Karpas-422 (cell line): ENCODE results near the gene CRYBB3. TPM values are rescaled to one million over a fixed set of nuclear protein-coding genes. Genes with fewer than 3 reads are reported as not detected.

Source experiments
- DNase-seq: peaks from one replicate; pipeline ENCODE4 v3.0.0-alpha.2; 2015
- H2AFZ ChIP-seq: fragments of 200-600 bp; sonication (generic); 2 replicates; pipeline ENCODE4 v1.6.1; 2014; ENCODE audit warnings: antibody characterized with exemption, low read length, mixed read lengths
- H3K27ac ChIP-seq: fragments of 200-600 bp; sonication (generic); 2 replicates; pipeline ENCODE4 v1.5.1; 2014; ENCODE audit warnings: mild to moderate bottlenecking, low read length, moderate library complexity
- H3K27me3 ChIP-seq: fragments of 200-600 bp; sonication (generic); 2 replicates; pipeline ENCODE4 v1.6.1; 2014; ENCODE audit warnings: low read length, mixed read lengths
- H3K36me3 ChIP-seq: fragments of 200-600 bp; sonication (generic); 2 replicates; pipeline ENCODE4 v1.6.1; 2014; ENCODE audit warnings: low read length, mixed read lengths; ENCODE audit not compliant: insufficient read depth
- H3K4me1 ChIP-seq: fragments of 200-600 bp; sonication (generic); 2 replicates; pipeline ENCODE4 v1.6.1; 2014; ENCODE audit warnings: mild to moderate bottlenecking, low read length, mixed read lengths
- H3K4me2 ChIP-seq: fragments of 200-600 bp; sonication (generic); 2 replicates; pipeline ENCODE4 v1.6.1; 2014; ENCODE audit warnings: low read length, low read depth, mild to moderate bottlenecking; ENCODE audit not compliant: poor library complexity, severe bottlenecking
- H3K4me3 ChIP-seq: fragments of 200-600 bp; sonication (generic); 2 replicates; pipeline ENCODE4 v1.5.1; 2014; ENCODE audit warnings: mild to moderate bottlenecking, antibody characterized with exemption, low read length, mixed read lengths
- H3K79me2 ChIP-seq: fragments of 200-600 bp; sonication (generic); 2 replicates; pipeline ENCODE4 v1.6.1; 2014; ENCODE audit warnings: mild to moderate bottlenecking, low read length, mixed read lengths
- H3K9ac ChIP-seq: fragments of 200-600 bp; sonication (generic); 2 replicates; pipeline ENCODE4 v1.6.0; 2014; ENCODE audit warnings: low read length
- H3K9me2 ChIP-seq: fragments of 200-600 bp; sonication (generic), shearing (Covaris generic); replicated peaks from 2 replicates; pipeline ENCODE4 v1.6.0; 2014; ENCODE audit warnings: mild to moderate bottlenecking, low read length, moderate library complexity; ENCODE audit not compliant: insufficient read depth
- H3K9me3 ChIP-seq: fragments of 300-700, 200-600 bp; sonication (generic); 2 replicates; pipeline ENCODE4 v1.6.1; 2014; ENCODE audit warnings: low read length, mixed read lengths
- H4K20me1 ChIP-seq: fragments of 200-600 bp; sonication (generic); 2 replicates; pipeline ENCODE4 v1.6.1; 2014; ENCODE audit warnings: mild to moderate bottlenecking, antibody characterized with exemption, low read length, low read depth; ENCODE audit not compliant: insufficient read depth
- total RNA-seq: library from RNA; depleted of rRNA; stranded (reverse); fragments of >200 nt; shearing (Covaris generic); gene quantifications from 2 replicates; pipeline ENCODE4 v1.2.3, GENCODE V29; 2014; ENCODE audit warnings: low replicate concordance

The CRYBB3 gene
- total RNA-seq, 1 experiment from 2014 or later, result not detected

DNA sequence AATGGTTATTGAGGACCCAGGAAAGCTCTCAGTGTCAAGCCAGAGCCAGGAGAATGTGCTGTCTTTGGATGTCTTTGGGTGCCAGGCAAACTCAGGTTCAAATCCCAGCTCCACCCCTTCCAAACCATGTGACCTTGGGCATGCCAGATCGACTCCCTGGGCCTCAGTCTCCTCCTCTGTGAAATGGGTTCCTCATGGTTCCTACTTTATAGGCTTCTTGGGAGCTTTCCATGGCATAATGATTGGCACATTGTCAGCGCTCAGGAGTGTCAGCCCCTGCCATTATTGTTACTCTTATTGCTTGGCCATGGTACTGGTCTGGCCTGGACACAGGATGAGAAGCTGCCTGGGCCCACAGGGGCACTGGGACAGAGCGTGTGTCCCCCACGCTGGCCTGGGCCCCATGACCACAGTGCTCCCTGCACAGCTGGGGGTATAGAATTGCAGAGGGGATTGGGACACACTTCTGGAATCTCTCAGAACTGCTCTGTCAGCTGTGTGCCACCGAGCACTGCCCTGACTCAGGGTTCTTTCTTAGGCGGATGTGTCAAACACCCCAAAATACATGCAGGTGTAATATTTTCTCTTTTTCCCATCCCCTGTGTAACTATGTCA lies 37.6 kb upstream of the CRYBB3 start:
- no peaks in the 10 kb centered on the region for H3K9me2 ChIP-seq
- no peaks in the 10 kb centered on the region for H3K36me3 ChIP-seq
- H3K27me3 ChIP-seq, result no peaks in the 10 kb centered on the region
- no peak for DNase-seq
- H3K4me1 ChIP-seq, result no peaks in the 10 kb centered on the region
- no peak overlapping the region for H2AFZ ChIP-seq
- no peak overlapping the region for H3K9ac ChIP-seq
- H4K20me1 ChIP-seq, result no peaks in the 10 kb centered on the region
- H3K9me3 ChIP-seq, result no peaks in the 10 kb centered on the region
- no peak overlapping the region for H3K4me2 ChIP-seq
- H3K4me3 ChIP-seq, result no peak overlapping the region
- H3K27ac ChIP-seq, result no peak overlapping the region
- no peaks in the 10 kb centered on the region for H3K79me2 ChIP-seq

DNA sequence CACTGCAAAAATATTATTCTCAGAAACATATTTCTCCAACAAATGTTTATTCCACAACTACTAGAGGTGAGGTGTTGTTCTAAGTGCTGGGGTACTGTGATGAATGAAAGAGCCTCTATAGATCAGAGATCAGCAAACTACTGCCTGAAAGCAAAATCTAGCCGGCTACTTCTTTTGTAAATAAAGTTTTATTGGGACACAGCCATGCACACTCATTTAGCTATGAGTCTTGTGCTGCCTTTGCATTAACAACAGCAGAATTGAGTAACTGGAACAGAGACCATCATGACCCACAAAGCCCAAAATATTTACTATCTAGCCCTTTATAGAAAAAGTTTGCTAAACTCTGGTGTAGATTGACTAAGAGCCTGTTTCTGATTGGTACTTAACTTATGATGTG lies 37.1 kb upstream of the CRYBB3 start:
- Histone ChIP-seq H3K79me2 (no peaks in the 10 kb centered on the region), H3K36me3 (no peaks in the 10 kb centered on the region), H2AFZ (no peak overlapping the region), H3K9me2 (no peaks in the 10 kb centered on the region), H3K4me1 (no peaks in the 10 kb centered on the region), H3K9ac (no peak overlapping the region), H3K27me3 (no peaks in the 10 kb centered on the region), H3K4me3 (no peak overlapping the region), H4K20me1 (no peaks in the 10 kb centered on the region), H3K9me3 (no peaks in the 10 kb centered on the region), H3K4me2 (no peak overlapping the region), H3K27ac (no peak overlapping the region)
- DNase-seq, result no peak

DNA sequence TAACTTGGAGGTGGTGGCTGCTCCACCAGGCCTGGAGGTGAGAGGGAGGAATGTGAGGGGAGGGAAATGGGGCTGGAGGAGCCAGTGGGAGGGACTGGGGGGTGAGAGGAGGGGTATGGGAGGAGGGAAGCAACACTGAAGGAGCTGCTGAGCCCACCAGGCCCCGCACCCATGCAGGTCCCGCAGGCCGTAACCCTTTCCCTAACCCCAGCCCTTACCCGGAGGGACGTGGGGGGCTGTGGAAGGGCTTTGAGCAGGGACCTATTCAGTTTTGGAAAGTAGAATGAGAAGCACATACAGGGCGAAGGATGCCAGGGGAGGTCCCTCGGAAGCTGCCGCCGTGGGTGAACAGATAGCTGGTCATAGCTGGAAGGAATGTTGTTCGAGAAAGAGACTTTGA lies 33.9 kb upstream of the CRYBB3 start:
- Histone ChIP-seq H3K36me3 (no peaks in the 10 kb centered on the region), H3K4me2 (no peak overlapping the region), H3K4me3 (no peak overlapping the region), H3K4me1 (no peaks in the 10 kb centered on the region), H3K9ac (no peak overlapping the region), H2AFZ (no peak overlapping the region), H3K9me3 (no peaks in the 10 kb centered on the region), H4K20me1 (no peaks in the 10 kb centered on the region), H3K9me2 (no peaks in the 10 kb centered on the region), H3K27ac (no peak overlapping the region), H3K27me3 (no peaks in the 10 kb centered on the region), H3K79me2 (no peaks in the 10 kb centered on the region)
- DNase-seq, result no peak

DNA sequence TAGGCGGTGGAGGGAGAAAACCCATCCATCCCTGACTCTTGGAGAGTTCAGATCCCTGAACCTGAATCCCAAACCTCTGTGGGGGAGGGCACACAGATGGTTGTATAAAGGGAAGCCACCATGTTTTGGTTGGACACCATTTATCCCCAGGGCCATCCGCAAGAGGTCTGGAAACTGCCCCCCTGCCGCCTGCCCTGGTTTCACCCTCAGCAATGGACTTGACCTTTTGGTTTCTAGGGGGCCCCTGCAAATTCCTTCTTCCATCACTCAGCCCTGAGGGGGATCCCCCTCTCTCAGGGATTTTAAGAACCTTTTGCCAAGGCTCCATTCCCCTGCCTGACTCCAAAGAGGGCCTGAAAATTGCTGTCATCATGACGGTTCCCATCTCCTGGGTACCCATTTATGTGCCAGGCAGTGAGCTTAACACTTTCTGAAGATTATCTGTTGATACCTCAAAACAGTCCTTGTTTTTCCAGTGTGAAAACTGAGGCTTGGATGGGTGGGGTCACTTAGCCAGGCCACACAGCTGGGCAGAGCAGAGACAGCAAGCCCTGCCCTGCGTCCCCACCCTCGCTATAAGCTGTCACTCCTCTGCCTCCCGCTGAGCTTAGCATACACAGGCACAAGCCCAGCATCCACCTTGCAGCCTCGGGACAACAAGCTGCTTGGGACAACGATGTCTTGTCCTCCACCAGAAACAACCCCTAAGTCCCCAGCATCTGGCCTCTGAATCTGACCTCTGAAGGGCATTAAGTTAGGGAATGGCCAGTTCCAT lies 33.2 kb upstream of the CRYBB3 start:
- no peak overlapping the region for H3K4me2 ChIP-seq
- H3K4me1 ChIP-seq, result no peaks in the 10 kb centered on the region

DNA sequence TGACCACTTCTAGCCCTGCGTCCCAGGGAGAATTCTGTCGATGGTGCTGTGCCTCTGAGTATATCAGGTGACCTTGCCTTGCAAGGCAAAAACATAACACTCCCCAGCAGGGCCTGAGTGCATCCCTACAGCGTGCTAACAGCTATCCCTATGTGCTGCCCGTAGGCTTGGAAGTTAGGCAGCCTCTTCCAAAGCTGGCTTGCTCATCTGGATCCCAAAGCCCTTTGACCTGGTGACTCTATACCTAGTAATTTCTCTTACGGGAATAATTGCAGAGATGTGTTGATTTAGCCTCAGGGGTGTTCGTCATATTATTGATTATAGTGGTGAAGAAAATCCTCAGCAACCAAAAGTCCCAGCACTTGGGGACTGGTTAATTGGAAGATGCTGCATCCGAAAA lies 32.6 kb upstream of the CRYBB3 start:
- Histone ChIP-seq H3K27me3 (no peaks in the 10 kb centered on the region), H4K20me1 (no peaks in the 10 kb centered on the region), H3K9me2 (no peaks in the 10 kb centered on the region), H2AFZ (no peak overlapping the region), H3K9ac (no peak overlapping the region), H3K9me3 (no peaks in the 10 kb centered on the region), H3K4me1 (no peaks in the 10 kb centered on the region), H3K4me2 (no peak overlapping the region), H3K79me2 (no peaks in the 10 kb centered on the region), H3K4me3 (no peak overlapping the region), H3K36me3 (no peaks in the 10 kb centered on the region), H3K27ac (no peak overlapping the region)
- DNase-seq, result no peak

More for the DNA sequence above, 33.2 kb upstream of the CRYBB3 start:
- no peaks in the 10 kb centered on the region for H3K36me3 ChIP-seq
- no peak overlapping the region for H3K4me3 ChIP-seq
- H3K9ac ChIP-seq, result no peak overlapping the region
- no peak overlapping the region for H2AFZ ChIP-seq
- H3K79me2 ChIP-seq, result no peaks in the 10 kb centered on the region
- H3K27ac ChIP-seq, result no peak overlapping the region
- H3K9me3 ChIP-seq, result no peaks in the 10 kb centered on the region
- H3K9me2 ChIP-seq, result no peaks in the 10 kb centered on the region
- no peak for DNase-seq
- H4K20me1 ChIP-seq, result no peaks in the 10 kb centered on the region
- H3K27me3 ChIP-seq, result no peaks in the 10 kb centered on the region

DNA sequence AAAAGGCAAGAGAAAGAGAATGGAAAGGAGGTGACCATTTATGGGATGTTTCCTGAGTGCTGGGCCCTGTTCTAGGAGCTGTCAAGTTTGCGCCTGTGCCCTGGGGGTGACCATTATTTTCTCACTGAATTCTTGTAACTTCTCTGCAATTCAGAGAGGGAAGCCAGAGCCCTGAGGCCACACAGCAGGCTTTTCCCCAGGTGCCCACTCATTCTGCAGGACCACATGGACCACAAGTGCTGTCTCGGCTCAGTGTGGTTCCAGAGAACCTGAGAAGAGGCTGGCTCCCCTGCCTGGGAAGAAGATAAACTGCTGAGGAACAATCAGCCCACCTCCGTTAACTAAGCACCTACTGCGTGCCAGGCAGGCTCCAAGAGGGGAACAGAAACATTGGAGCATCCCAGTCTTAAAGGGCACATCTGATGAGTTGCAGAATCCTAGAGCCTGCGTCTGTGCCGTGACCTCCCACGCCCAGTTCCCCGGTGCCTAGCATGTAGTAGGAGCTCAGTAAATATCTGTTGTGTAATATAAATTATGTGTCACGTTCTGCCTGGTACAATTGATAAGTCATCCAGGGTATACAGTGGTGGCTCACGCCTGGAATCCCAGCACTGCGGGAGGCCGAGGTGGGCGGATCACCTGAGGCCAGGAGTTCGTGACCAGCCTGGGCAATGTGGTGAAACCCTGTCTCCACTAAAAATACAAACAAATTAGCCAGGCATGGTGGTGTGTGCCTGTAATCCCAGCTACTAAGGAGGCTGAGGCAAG lies 31.6 kb upstream of the CRYBB3 start:
- Histone ChIP-seq H3K4me3 (no peak overlapping the region), H3K9me2 (no peaks in the 10 kb centered on the region), H3K4me2 (no peak overlapping the region), H3K9ac (no peak overlapping the region), H3K9me3 (no peaks in the 10 kb centered on the region), H3K4me1 (no peaks in the 10 kb centered on the region), H3K27me3 (no peaks in the 10 kb centered on the region), H3K36me3 (no peaks in the 10 kb centered on the region), H3K27ac (no peak overlapping the region), H2AFZ (no peak overlapping the region), H4K20me1 (no peaks in the 10 kb centered on the region), H3K79me2 (no peaks in the 10 kb centered on the region)
- no peak for DNase-seq

DNA sequence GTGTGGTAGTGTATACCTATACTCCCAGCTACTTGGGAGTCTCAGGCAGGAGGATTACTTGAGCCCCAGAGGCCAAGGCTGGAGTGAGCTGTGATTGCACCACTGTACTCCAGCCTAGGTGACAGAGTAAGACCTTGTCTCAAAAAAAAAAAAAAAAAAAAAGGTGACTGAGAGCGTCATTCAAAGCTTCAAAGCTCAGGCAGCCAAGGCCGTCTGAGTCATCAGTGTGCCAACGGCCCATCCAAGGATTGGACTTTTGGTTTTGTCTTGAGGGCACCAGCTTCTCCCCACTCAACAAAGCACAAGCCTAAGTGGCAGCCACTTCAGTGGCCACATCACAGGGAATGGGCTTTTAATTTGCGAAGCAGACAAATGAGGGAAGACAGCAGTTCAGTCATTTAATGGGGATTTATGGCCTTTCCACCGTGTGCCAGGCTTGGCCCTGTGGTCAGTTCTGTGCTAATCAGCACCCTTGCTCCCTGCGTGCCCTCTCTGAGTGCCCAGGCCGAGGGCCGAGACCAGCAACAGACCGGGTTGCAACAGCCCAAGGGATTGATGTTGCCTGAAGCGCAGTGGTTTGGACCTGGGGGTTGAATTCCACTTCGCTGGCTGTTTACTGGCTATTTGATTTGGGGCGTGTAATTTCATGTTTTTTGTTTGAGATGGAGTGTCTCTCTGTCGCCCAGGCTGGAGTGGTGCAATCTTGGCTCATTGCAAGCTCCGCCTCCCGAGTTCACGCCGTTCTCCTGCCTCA lies 30.2 kb upstream of the CRYBB3 start:
- no peak for DNase-seq
- H4K20me1 ChIP-seq, result no peaks in the 10 kb centered on the region
- no peak overlapping the region for H3K9ac ChIP-seq
- no peak overlapping the region for H3K4me3 ChIP-seq
- no peaks in the 10 kb centered on the region for H3K36me3 ChIP-seq
- no peaks in the 10 kb centered on the region for H3K9me2 ChIP-seq
- H3K4me1 ChIP-seq, result no peaks in the 10 kb centered on the region
- no peaks in the 10 kb centered on the region for H3K27me3 ChIP-seq
- no peak overlapping the region for H2AFZ ChIP-seq
- H3K79me2 ChIP-seq, result no peaks in the 10 kb centered on the region
- H3K9me3 ChIP-seq, result no peaks in the 10 kb centered on the region
- H3K27ac ChIP-seq, result no peak overlapping the region
- H3K4me2 ChIP-seq, result no peak overlapping the region
